Prostate gland (tissue), 2 donors: ENCODE results near the gene CFAP20DC.

Source experiments
- CTCF ChIP-seq, 4 experiments: fragments of 200-600 bp in 2 of 4; fragments of 450-650 bp in 2 of 4; sonication (generic) in 2 of 4; IDR thresholded peaks; 1 replicate in 3 of 4; 2 replicates in 1 of 4; pipeline ENCODE4 v1.5.1; 2016 to 2019; ENCODE audit warnings: antibody characterized with exemption in 4 of 4, mild to moderate bottlenecking in 2 of 4, moderate library complexity in 2 of 4
- POLR2A ChIP-seq: fragments of 450-650 bp; IDR thresholded peaks from one replicate; pipeline ENCODE4 v1.6.1; 2016; ENCODE audit warnings: antibody characterized with exemption, mild to moderate bottlenecking

DNA sequence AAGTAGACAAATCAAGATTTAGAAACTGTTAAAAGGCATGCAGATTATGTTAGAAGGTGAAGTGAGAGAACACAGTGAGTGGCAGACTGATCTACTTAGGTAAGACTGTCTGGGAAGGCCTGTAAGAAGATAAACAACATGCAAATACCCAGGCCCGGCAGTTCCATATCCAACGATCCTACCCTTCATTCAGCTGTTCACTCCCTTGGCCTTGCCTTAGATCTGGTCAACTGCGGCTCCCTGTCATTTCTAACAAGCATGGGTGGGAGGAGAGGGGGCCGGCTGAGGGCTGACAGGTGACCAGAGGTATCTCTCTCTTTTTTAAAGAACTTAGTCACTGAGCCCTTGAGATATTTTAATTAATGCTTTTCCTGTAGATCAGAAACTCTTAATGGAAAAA lies 298.6 kb downstream of the CFAP20DC start:
- TF ChIP-seq CTCF (IDR thresholded peaks at IDR 0.05) (no peak), POLR2A (no peak)
